ENCODE data around the gene ZFHX2. TPM values are rescaled to one million over a fixed set of nuclear protein-coding genes. Genes with fewer than 3 reads are reported as not detected.

ZFHX2 gene
- total RNA-seq, 1 donor from 2014 or later = 27.3 TPM

GRCh38 chr14:23524954-23525353, 26.6 kb downstream of the ZFHX2 start:
- H3K9me3 Mint-ChIP-seq (ENCODE audit: unreplicated experiment) = peaks cover 2% of the 10 kb centered on the region
- H3K4me3 Mint-ChIP-seq (ENCODE audit: unreplicated experiment) = no peak overlapping the region
- H3K27me3 ChIP-seq (ENCODE audit: insufficient read depth, low read length) = no peaks in the 10 kb centered on the region
- H4K20me1 ChIP-seq (ENCODE audit: insufficient read depth, low read length) = no peaks in the 10 kb centered on the region
- no peak overlapping the region for H2AFZ ChIP-seq (ENCODE audit: low read depth, low read length)
- no peaks in the 10 kb centered on the region for H3K36me3 ChIP-seq (ENCODE audit: insufficient read depth, low read length)
- H3K4me3 ChIP-seq (ENCODE audit: insufficient read depth, low read depth, low read length) = no peak overlapping the region
- H3K9me3 ChIP-seq (ENCODE audit: insufficient read depth, low read depth, low read length) = no peaks in the 10 kb centered on the region
- peaks cover 33% of the 10 kb centered on the region for H3K36me3 Mint-ChIP-seq (ENCODE audit: low read depth, unreplicated experiment)
- DNase-seq (ENCODE audit: low read depth) (no peak), FAIRE-seq (no peak)
- no peak overlapping the region for H3K27ac Mint-ChIP-seq (ENCODE audit: unreplicated experiment)
- H3K79me2 ChIP-seq (ENCODE audit: insufficient read depth, low read length) = no peaks in the 10 kb centered on the region
- H3K4me1 ChIP-seq (ENCODE audit: insufficient read depth, low read length) = no peaks in the 10 kb centered on the region
- no peak overlapping the region for H3K27ac ChIP-seq (ENCODE audit: low read depth, low read length)
- no peaks in the 10 kb centered on the region for H3K27me3 Mint-ChIP-seq (ENCODE audit: low read depth, unreplicated experiment)
- H3K4me1 Mint-ChIP-seq (ENCODE audit: low read depth, unreplicated experiment) = no peaks in the 10 kb centered on the region
- H3K4me2 ChIP-seq (ENCODE audit: low read length) = no peak overlapping the region
- TF ChIP-seq EZH2 (IDR thresholded peaks at IDR 0.05; ENCODE audit: insufficient read depth, low read length) (no peak), CTCF (IDR thresholded peaks at IDR 0.05; ENCODE audit: insufficient read depth, low read depth, low read length) (no peak)
- H3K9ac ChIP-seq (ENCODE audit: low read length) = no peak overlapping the region

DNA sequence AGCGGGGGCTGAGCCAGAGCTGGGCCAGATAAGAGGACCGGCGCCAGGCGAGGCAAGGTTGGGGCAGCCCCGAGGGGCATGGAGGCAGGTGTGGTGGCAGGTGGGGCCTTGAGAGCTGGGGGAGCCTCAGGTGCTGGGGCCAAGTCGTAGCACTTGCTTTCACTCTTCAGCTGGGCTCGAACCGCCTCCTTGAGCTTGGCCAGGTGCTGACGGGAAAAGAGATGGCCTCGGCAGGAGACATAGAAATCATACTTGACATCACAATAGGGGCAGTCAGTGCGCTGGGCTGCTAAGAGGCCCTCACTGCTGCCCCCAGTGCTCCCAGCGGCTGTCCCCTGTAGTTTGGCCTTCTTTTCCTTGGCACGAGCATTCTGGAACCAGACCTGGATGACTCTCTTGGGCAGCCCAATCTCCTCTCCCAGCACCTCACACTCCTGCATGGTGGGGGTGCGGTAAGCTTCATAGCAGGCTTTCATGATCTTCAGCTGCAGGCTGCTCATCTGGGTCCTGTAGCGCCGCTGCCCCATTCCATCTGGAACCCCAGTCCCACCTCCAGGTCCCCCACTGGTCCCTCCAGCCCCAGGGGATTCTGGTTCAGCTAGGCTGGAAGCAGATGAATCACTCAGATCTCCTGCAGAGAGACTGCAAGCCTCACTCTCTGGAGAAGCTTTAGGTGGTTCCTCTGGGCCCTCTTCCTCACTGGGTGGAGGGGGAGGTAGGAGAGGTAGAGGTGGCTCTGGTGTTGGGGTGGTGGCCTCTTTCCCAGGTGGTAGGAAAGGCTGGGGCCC, 28.1 kb downstream of the ZFHX2 start:
- FAIRE-seq (no peak), DNase-seq (ENCODE audit: low read depth) (no peak)
- no peaks in the 10 kb centered on the region for H4K20me1 ChIP-seq (ENCODE audit: insufficient read depth, low read length)
- H3K79me2 ChIP-seq (ENCODE audit: insufficient read depth, low read length) = no peaks in the 10 kb centered on the region
- H3K27me3 ChIP-seq (ENCODE audit: insufficient read depth, low read length) = no peaks in the 10 kb centered on the region
- H3K4me1 ChIP-seq (ENCODE audit: insufficient read depth, low read length) = no peaks in the 10 kb centered on the region
- no peak overlapping the region for H3K27ac ChIP-seq (ENCODE audit: low read depth, low read length)
- H3K27me3 Mint-ChIP-seq (ENCODE audit: low read depth, unreplicated experiment) = no peaks in the 10 kb centered on the region
- H2AFZ ChIP-seq (ENCODE audit: low read depth, low read length) = no peak overlapping the region
- H3K4me3 ChIP-seq (ENCODE audit: insufficient read depth, low read depth, low read length) = no peak overlapping the region
- peaks cover 26% of the 10 kb centered on the region for H3K36me3 Mint-ChIP-seq (ENCODE audit: low read depth, unreplicated experiment)
- TF ChIP-seq CTCF (IDR thresholded peaks at IDR 0.05; ENCODE audit: insufficient read depth, low read depth, low read length) (no peak), EZH2 (IDR thresholded peaks at IDR 0.05; ENCODE audit: insufficient read depth, low read length) (no peak)
- no peaks in the 10 kb centered on the region for H3K9me3 ChIP-seq (ENCODE audit: insufficient read depth, low read depth, low read length)
- H3K9me3 Mint-ChIP-seq (ENCODE audit: unreplicated experiment) = peaks cover 2% of the 10 kb centered on the region
- H3K9ac ChIP-seq (ENCODE audit: low read length) = no peak overlapping the region
- H3K4me1 Mint-ChIP-seq (ENCODE audit: low read depth, unreplicated experiment) = peaks cover 13% of the 10 kb centered on the region
- H3K36me3 ChIP-seq (ENCODE audit: insufficient read depth, low read length) = no peaks in the 10 kb centered on the region
- no peak overlapping the region for H3K27ac Mint-ChIP-seq (ENCODE audit: unreplicated experiment)
- no peak overlapping the region for H3K4me2 ChIP-seq (ENCODE audit: low read length)
- no peak overlapping the region for H3K4me3 Mint-ChIP-seq (ENCODE audit: unreplicated experiment)

GRCh38 chr14:23522643-23523198, 28.8 kb downstream of the ZFHX2 start:
- H3K27ac Mint-ChIP-seq (ENCODE audit: unreplicated experiment) = no peak overlapping the region

More at GRCh38 chr14:23522643-23523198, 28.8 kb downstream of the ZFHX2 start:
- no peaks in the 10 kb centered on the region for H3K79me2 ChIP-seq (ENCODE audit: insufficient read depth, low read length)
- no peak overlapping the region for H3K4me3 Mint-ChIP-seq (ENCODE audit: unreplicated experiment)
- peaks cover 18% of the 10 kb centered on the region for H3K4me1 Mint-ChIP-seq (ENCODE audit: low read depth, unreplicated experiment)
- DNase-seq (ENCODE audit: low read depth) (no peak), FAIRE-seq (no peak)
- H3K4me1 ChIP-seq (ENCODE audit: insufficient read depth, low read length) = no peaks in the 10 kb centered on the region
- no peaks in the 10 kb centered on the region for H3K27me3 ChIP-seq (ENCODE audit: insufficient read depth, low read length)
- no peak overlapping the region for H3K4me2 ChIP-seq (ENCODE audit: low read length)
- H4K20me1 ChIP-seq (ENCODE audit: insufficient read depth, low read length) = no peaks in the 10 kb centered on the region
- no peaks in the 10 kb centered on the region for H3K36me3 ChIP-seq (ENCODE audit: insufficient read depth, low read length)
- no peaks in the 10 kb centered on the region for H3K27me3 Mint-ChIP-seq (ENCODE audit: low read depth, unreplicated experiment)
- H3K4me3 ChIP-seq (ENCODE audit: insufficient read depth, low read depth, low read length) = no peak overlapping the region
- H3K36me3 Mint-ChIP-seq (ENCODE audit: low read depth, unreplicated experiment) = peaks cover 25% of the 10 kb centered on the region
- peaks cover 2% of the 10 kb centered on the region for H3K9me3 Mint-ChIP-seq (ENCODE audit: unreplicated experiment)
- H2AFZ ChIP-seq (ENCODE audit: low read depth, low read length) = no peak overlapping the region
- H3K9ac ChIP-seq (ENCODE audit: low read length) = no peak overlapping the region
- no peaks in the 10 kb centered on the region for H3K9me3 ChIP-seq (ENCODE audit: insufficient read depth, low read depth, low read length)
- TF ChIP-seq CTCF (IDR thresholded peaks at IDR 0.05; ENCODE audit: insufficient read depth, low read depth, low read length) = no peak
- TF ChIP-seq EZH2 (IDR thresholded peaks at IDR 0.05; ENCODE audit: insufficient read depth, low read length) = no peak
- H3K27ac ChIP-seq (ENCODE audit: low read depth, low read length) = no peak overlapping the region

All from astrocyte (in vitro differentiated cells and primary cell).